ENCODE results near the gene OR4E1.
"Not testable (repeated sequence)": the region's sequence is repeated elsewhere in the genome, so short reads cannot be mapped to it uniquely, and the experiment has no call there.

Gene OR4E1

DNA sequence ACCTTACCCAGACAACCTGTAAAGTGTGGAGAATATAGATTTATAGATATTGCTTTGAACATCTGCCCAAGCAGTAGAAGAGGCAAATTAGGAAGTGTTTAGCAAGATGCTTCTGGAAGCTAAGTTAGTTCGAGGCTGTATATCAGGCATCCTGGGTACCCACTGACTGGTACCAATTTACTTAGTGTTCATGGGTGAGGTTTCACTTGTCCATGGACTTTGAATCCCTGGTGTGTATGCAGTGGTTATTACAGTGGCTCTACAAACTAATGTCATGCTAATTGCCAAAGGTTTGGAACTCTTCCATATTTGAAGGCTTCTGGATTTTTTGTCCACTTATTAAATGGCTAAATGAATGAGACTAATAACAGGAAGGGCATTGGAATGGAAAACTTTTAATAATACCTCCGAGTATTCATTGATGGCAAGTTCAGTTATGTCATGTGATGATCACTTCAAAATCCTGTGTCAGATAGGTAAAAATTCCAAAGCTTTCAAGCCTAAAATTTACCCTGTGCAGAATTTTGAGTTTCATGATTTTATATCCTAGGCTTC lies 20.2 kb downstream of the OR4E1 start, which contains the start of gene OR4E2:
Gene OR4E2, plus strand, starts transcription at position 505 of the 555 bp plus-strand sequence. CDS start 11,248 bp downstream, outside the sequence.
- DNase-seq (ENCODE audit: extremely low read depth in 1 of 2, low read depth in 1 of 2), result no peak

DNA sequence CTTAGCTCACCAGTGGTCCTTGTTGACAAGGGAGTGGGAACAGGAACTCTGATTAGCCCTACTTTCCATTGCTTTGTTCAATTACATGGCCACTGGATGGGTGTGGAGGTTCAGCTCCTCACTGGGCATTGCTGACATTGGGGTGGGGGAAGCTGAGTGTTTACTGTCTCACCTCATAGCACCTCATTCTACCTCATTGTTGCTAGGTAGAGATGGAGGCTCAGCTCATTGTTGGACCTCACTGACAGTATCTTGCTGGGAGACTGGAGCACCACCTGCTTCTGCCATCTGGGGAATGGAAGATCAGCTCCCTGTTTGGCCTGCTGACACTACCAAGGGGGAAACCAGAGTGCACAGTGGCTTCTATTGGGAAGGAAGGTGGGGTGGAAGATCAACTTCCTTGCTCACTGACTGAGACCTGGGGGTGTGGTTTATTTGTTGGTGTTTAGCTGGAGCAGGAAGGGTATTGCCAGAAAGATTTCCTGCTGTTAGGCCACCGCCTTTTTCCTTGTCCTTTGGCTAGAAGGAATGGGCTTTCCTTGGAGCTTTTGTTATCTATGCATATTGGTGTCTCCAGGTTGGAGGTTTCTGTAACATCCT lies 21.3 kb downstream of the OR4E1 start:
- DNase-seq (ENCODE audit: extremely low read depth in 1 of 2, low read depth in 1 of 2), result no peak

DNA sequence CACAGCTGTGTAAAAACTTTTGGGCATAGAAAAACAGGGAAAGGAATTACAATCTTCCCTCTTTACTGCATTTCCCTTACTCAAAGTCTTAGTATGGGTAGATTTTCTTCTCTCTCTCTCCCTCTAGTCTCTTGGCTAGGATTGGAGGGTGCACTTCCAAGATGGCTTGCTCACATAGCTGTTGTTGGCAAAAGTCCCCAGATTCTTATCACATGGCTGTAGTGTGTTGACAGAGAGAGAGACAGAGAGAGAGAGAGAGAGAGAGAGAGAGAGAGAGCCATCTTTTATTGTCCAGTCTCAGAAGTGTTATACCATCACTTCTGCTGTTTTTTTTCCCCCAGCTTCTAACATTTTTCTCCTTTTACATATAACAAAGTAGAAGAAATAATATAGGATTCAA lies 26.2 kb downstream of the OR4E1 start:
- DNase-seq (ENCODE audit: extremely low read depth in 1 of 2, low read depth in 1 of 2), result no peak

DNA sequence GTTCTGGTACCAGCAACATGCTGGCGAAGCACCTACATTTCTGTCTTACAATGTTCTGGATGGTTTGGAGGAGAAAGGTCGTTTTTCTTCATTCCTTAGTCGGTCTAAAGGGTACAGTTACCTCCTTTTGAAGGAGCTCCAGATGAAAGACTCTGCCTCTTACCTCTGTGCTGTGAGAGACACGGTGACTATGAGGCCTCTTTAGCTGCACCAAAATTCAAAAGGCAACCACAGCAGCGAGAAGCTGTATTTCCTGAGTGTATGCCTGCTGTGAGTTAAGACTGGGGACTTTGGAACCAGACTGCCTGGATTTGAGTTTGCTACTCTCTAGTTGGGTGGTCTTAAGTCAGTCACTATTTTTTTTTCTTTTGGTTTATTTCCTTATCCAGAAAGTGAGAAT lies 30.2 kb downstream of the OR4E1 start:
- no peak for DNase-seq (ENCODE audit: extremely low read depth in 1 of 2, low read depth in 1 of 2)

DNA sequence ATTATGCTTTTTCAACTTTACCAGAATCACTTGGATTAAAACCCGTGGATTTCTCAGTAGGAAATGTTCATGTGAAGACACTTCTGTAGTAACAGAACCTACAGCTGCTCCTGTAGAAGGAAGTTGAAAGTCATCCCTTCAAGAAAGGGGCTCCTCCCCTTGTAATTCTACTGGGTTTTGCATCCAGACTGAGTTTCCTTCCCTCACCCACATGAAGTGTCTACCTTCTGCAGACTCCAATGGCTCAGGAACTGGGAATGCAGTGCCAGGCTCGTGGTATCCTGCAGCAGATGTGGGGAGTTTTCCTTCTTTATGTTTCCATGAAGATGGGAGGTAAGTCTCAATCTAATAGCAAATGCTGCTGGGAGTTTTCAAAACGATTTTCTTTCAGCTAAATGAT lies 30.9 kb downstream of the OR4E1 start:
- no peak for DNase-seq (ENCODE audit: extremely low read depth in 1 of 2, low read depth in 1 of 2)

DNA sequence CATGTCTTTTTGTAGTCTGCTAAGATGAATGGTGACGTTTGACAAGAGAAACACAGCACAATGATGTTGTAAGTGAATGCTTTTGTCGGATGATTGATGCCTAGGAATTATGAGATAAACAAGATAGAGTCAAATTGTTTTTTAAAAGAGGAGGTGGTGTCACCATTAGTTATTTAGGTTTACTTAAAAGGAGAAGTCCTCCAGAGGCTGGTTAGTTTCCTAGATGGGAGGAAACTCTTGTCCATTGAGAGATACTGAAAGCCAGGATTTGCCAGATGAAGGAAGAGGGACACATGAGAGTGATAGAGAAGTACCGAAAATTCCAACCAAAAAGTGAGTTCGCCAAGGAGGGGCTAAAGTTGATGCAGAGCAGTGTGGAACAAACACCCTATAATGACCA lies 38.8 kb downstream of the OR4E1 start, which contains the start of gene OR10G2:
Gene OR10G2, minus strand, starts transcription at position 101 of the 400 bp plus-strand sequence. Its CDS starts 98 bp downstream, at position 3.
- DNase-seq (ENCODE audit: extremely low read depth in 1 of 2, low read depth in 1 of 2), result no peak

DNA sequence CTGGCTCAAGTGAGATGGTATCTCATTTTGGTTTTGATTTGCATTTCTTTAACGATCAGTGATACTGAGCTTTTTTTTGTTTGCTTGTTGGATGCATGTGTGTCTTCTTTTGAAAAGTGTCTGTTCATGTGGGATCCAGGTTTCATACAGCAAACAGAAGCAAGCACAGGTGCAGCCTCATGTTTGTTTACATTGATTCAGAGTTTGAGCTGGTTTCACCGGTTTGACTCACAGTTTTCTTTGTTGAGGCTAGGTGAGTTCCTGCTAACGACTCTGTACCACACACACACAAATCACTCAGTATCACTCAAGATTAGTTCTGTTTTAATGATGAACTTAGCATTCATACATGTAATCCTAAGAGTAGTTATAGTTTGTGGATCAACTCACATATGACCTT lies 42.5 kb downstream of the OR4E1 start:
- no peak for DNase-seq (ENCODE audit: extremely low read depth in 1 of 2, low read depth in 1 of 2)

DNA sequence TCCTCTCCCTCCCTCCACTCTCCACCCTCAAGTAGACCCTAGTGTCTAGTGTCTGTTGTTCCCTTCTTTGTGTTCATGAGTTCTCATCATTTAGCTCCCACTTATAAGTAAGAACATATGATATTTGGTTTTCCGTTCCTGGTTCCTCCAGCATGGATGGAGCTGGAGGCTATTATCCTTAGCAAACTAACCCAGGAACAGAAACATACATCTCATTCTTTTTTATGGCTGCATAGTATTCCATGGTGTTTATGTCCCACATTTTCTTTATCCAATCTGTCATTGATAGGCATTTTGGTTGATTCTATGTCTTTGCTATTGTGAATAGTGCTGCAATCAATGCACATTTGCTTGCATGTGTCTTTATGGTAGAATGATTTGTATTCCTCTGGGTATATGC lies 43.1 kb downstream of the OR4E1 start:
- not testable (repeated sequence) for DNase-seq (ENCODE audit: extremely low read depth in 1 of 2, low read depth in 1 of 2)

DNA sequence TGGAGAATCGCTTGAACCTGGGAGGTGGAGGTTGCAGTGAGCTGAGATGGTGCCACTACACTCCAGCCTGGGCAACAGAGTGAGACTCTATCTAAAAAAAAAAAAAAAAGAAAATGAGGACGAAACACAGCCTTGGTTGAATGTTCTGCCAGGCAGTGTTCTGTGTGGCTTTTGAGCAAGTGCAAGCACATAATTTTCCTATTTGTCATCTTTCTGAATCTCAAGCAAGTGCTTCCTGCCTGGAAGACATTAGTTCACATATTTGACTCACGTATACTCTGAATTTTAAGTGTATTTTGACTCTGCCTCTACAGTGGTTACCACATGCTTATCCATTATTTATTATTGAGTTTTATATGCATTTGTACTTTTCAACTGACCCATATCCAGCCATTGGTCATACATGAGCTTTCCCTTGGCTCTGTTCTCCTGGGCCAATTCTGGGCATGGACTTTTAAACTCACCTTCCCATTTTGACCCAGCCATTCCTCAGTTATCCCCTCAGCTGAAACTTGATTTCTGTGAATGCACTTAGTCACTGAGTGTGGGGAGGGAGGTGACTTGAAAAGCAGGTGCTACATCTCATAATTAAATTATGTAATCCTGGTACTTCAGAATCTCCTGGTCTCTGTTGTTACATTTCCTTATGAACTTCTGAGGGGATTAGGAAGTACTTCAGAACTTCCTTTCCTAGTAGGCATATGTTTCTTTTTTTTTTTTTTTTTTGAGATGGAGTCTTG lies 47.0 kb downstream of the OR4E1 start:
- no peak for DNase-seq (ENCODE audit: extremely low read depth in 1 of 2, low read depth in 1 of 2)
